GM18499 (cell line): ENCODE data around the gene SSR3.

Source experiments
- ATAC-seq: cut with Tn5 transposase; IDR thresholded peaks from one replicate; pipeline ENCODE4 v1.9.1; 2021; ENCODE audit warnings: moderate number of reproducible peaks; ENCODE audit not compliant: insufficient read depth, unreplicated experiment

Gene SSR3

GRCh38 chr3:156497326-156497725 is 57.6 kb downstream of the SSR3 start:
- ATAC-seq: no peak

- no peak for ATAC-seq
Observed at GRCh38 chr3:156495816-156496215, 59.1 kb downstream of the SSR3 start.

GRCh38 chr3:156493887-156494286 is 61.0 kb downstream of the SSR3 start:
- ATAC-seq: no peak

- ATAC-seq: no peak
Observed at GRCh38 chr3:156492801-156493261, 62.1 kb downstream of the SSR3 start.

GRCh38 chr3:156491192-156491591 is 63.7 kb downstream of the SSR3 start:
- ATAC-seq: no peak
